Thoracic aorta (tissue), 2 donors: ENCODE data around the gene LOXL4. TPM values are rescaled to one million over a fixed set of nuclear protein-coding genes. Genes with fewer than 3 reads are reported as not detected.

ENCODE experiments used
- ATAC-seq: fragments of 150-250 bp; one replicate; pipeline ENCODE4 v1.8.0; 2017; ENCODE audit warnings: low read depth; ENCODE audit not compliant: insufficient number of reproducible peaks, low FRiP score
- DNase-seq: peaks from one replicate; pipeline ENCODE4 v3.0.0-alpha.2; 2020; ENCODE audit warnings: low spot score
- H3K27ac ChIP-seq, 2 donors: fragments of 200-600 bp; sonication (generic); 1 replicate in 1 of 2; 2 replicates in 1 of 2; pipeline ENCODE4 v1.5.1; 2016; ENCODE audit warnings: mild to moderate bottlenecking in 2 of 2, moderate library complexity in 2 of 2
- H3K27me3 ChIP-seq: fragments of 200-600 bp; sonication (generic); replicated peaks from 2 replicates; pipeline ENCODE4 v1.6.0; 2016; ENCODE audit warnings: mild to moderate bottlenecking; ENCODE audit not compliant: insufficient read depth
- H3K36me3 ChIP-seq: fragments of 200-600 bp; sonication (generic); one replicate; pipeline ENCODE4 v1.5.1; 2016
- H3K4me1 ChIP-seq, 2 donors: fragments of 200-600 bp; sonication (generic); 1 replicate in 1 of 2; 2 replicates in 1 of 2; pipeline versions ENCODE4 v1.5.1 to v1.6.0; 2016; ENCODE audit warnings: low read depth in 2 of 2, mild to moderate bottlenecking in 1 of 2; ENCODE audit not compliant: control insufficient read depth in 1 of 2
- H3K4me3 ChIP-seq: fragments of 200-600 bp; sonication (generic); 2 replicates; pipeline ENCODE4 v1.5.1; 2016; ENCODE audit warnings: mild to moderate bottlenecking
- H3K9me3 ChIP-seq: fragments of 200-600 bp; sonication (generic); 2 replicates; pipeline ENCODE4 v1.5.1; 2016
- total RNA-seq, 2 donors: library from RNA; depleted of rRNA; stranded (reverse); fragments of >200 nt; gene quantifications; one replicate each; pipeline versions ENCODE4 v1.1.0 to v1.2.3, GENCODE V29; 2016
- TF ChIP-seq, protein P1 (sequence below): fragments of 200-600 bp; sonication (generic); IDR thresholded peaks from one replicate; pipeline ENCODE4 v1.5.1; 2019; ENCODE audit warnings: antibody characterized with exemption

The LOXL4 gene
- total RNA-seq, 2 donors from 2014 or later: 15.4 to 24.5 TPM

DNA sequence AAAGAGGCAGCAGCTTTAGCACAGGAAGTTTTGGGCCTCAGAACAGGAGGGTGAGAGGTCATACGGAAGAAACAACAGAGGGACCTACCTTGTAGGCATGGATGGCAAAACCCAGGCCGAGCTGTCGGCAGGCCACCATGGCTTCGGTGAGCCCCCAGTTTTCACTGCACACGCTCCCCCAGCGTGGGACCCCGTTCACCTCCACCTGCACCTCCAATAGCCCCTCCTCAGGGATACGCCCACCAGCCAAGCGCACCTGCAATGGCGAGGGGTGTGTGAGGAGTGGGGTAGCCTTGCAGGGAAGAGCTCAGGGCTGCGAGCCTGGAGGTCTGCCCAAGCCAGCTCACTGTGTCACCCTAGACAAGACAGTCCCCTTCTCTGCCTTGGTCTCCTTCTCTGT is 11.3 kb downstream of the LOXL4 start:
- TF ChIP-seq, protein P1, sequence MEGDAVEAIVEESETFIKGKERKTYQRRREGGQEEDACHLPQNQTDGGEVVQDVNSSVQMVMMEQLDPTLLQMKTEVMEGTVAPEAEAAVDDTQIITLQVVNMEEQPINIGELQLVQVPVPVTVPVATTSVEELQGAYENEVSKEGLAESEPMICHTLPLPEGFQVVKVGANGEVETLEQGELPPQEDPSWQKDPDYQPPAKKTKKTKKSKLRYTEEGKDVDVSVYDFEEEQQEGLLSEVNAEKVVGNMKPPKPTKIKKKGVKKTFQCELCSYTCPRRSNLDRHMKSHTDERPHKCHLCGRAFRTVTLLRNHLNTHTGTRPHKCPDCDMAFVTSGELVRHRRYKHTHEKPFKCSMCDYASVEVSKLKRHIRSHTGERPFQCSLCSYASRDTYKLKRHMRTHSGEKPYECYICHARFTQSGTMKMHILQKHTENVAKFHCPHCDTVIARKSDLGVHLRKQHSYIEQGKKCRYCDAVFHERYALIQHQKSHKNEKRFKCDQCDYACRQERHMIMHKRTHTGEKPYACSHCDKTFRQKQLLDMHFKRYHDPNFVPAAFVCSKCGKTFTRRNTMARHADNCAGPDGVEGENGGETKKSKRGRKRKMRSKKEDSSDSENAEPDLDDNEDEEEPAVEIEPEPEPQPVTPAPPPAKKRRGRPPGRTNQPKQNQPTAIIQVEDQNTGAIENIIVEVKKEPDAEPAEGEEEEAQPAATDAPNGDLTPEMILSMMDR: no peak
- Histone ChIP-seq H3K9me3 (no peaks in the 10 kb centered on the region), H3K4me3 (no peak overlapping the region), H3K36me3 (peaks cover 6% of the 10 kb centered on the region), H3K27me3 (no peaks in the 10 kb centered on the region), H3K27ac (no peak overlapping the region), H3K4me1 (peaks cover 3 to 38% of the 10 kb centered on the region in 2 donors)
- no peak for DNase-seq
- ATAC-seq: no peak

GRCh38 chr10:98255146-98255877 is 12.7 kb downstream of the LOXL4 start:
- no peaks in the 10 kb centered on the region for H3K9me3 ChIP-seq
- no peak overlapping the region for H3K4me3 ChIP-seq
- H3K36me3 ChIP-seq: peaks cover 14% of the 10 kb centered on the region
- DNase-seq: no peak
- peak overlapping the region in 1 of 2 donors; percentile 24 for H3K27ac ChIP-seq
- TF ChIP-seq, protein P1: no peak
- ATAC-seq: no peak
- peaks cover 3 to 27% of the 10 kb centered on the region in 2 donors for H3K4me1 ChIP-seq
- no peaks in the 10 kb centered on the region for H3K27me3 ChIP-seq

- DNase-seq (no peak), ATAC-seq (no peak)
- H3K27ac ChIP-seq: peak overlapping the region in 1 of 2 donors; percentile 24
- H3K36me3 ChIP-seq: peaks cover 23% of the 10 kb centered on the region
- H3K27me3 ChIP-seq: no peaks in the 10 kb centered on the region
- peaks cover 3 to 22% of the 10 kb centered on the region in 2 donors for H3K4me1 ChIP-seq
- H3K4me3 ChIP-seq: no peak overlapping the region
- TF ChIP-seq, protein P1: no peak
- H3K9me3 ChIP-seq: no peaks in the 10 kb centered on the region
Observed at GRCh38 chr10:98254234-98254974, 13.6 kb downstream of the LOXL4 start.

- H3K9me3 ChIP-seq: no peaks in the 10 kb centered on the region
- peaks cover 0 to 13% of the 10 kb centered on the region in 2 donors for H3K4me1 ChIP-seq
- peaks cover 32% of the 10 kb centered on the region for H3K36me3 ChIP-seq
- TF ChIP-seq, protein P1: no peak
- no peak for ATAC-seq
- no peaks in the 10 kb centered on the region for H3K27me3 ChIP-seq
- H3K4me3 ChIP-seq: no peak overlapping the region
- DNase-seq: no peak
- no peak overlapping the region for H3K27ac ChIP-seq
Observed at GRCh38 chr10:98253499-98253898, 14.5 kb downstream of the LOXL4 start.

DNA sequence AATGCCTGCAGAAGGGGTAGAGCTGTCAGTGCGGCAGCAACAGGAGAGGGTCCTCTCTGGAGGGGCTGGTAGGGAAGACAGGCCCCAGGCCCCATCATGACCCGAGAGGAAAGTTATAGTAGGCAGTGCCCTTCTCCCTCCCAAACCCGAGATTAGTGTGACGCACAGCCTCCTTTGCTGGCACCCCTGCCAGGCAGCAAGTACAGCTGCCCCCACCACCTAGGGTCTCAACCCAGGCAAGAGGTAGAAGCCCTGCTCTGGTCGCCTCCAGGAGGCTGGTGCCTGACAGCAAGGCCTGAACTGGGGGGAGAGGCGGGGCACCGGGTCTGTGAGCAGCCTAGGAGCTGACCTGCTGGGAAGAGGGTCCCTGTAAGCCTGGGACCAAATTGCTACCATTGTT is 15.5 kb downstream of the LOXL4 start:
- no peaks in the 10 kb centered on the region for H3K27me3 ChIP-seq
- TF ChIP-seq, protein P1: no peak
- peaks cover 42% of the 10 kb centered on the region for H3K36me3 ChIP-seq
- DNase-seq (no peak), ATAC-seq (no peak)
- no peak overlapping the region for H3K4me3 ChIP-seq
- no peaks in the 10 kb centered on the region for H3K9me3 ChIP-seq
- no peak overlapping the region for H3K27ac ChIP-seq
- H3K4me1 ChIP-seq: peaks cover 0 to 11% of the 10 kb centered on the region in 2 donors
